Astrocyte of the spinal cord (primary cell): ENCODE data around the gene ARID3C.

Experiments
- DNase-seq: peaks from one replicate; pipeline ENCODE4 v3.0.0; 2011; ENCODE audit warnings: low read depth, low spot score
- H3K4me3 ChIP-seq: 2 replicates; pipeline ENCODE4 v1.5.1; 2011; ENCODE audit warnings: low read depth, mild to moderate bottlenecking, low read length, moderate library complexity
- CTCF ChIP-seq: IDR thresholded peaks from 2 replicates; pipeline ENCODE4 v1.5.1; 2012; ENCODE audit warnings: low read depth, mild to moderate bottlenecking, low read length, inconsistent platforms
- in situ Hi-C: cut with HindIII; loops from 2 replicates; pipeline ENCODE4 v1.10.0; 2017; ENCODE audit warnings: low sequenced_read_pairs

ARID3C gene

GRCh38 chr9:34600908-34601307 is 28.0 kb downstream of the ARID3C start:
- DNase-seq = no peak
- in situ Hi-C loops = no loop called here

GRCh38 chr9:34599546-34599945 is 29.3 kb downstream of the ARID3C start:
- in situ Hi-C loops = no loop called here
- TF ChIP-seq CTCF = no peak
- no peak overlapping the region for H3K4me3 ChIP-seq
- DNase-seq = no peak

More at GRCh38 chr9:34600908-34601307, 28.0 kb downstream of the ARID3C start:
- H3K4me3 ChIP-seq = no peak overlapping the region
- no peak for TF ChIP-seq CTCF

GRCh38 chr9:34594177-34594576 is 34.7 kb downstream of the ARID3C start:
- no peak for TF ChIP-seq CTCF
- in situ Hi-C loops = no loop called here

GRCh38 chr9:34592895-34593601 is 35.8 kb downstream of the ARID3C start:
- TF ChIP-seq CTCF = no peak
- DNase-seq = no peak
- H3K4me3 ChIP-seq = no peak overlapping the region
- in situ Hi-C loops = no loop called here

More at GRCh38 chr9:34594177-34594576, 34.7 kb downstream of the ARID3C start:
- DNase-seq = no peak
- H3K4me3 ChIP-seq = no peak overlapping the region

- no peak overlapping the region for H3K4me3 ChIP-seq
- no peak for DNase-seq
- in situ Hi-C loops = no loop called here
- TF ChIP-seq CTCF = no peak
Observed at GRCh38 chr9:34591917-34592866, 36.7 kb downstream of the ARID3C start.

GRCh38 chr9:34591248-34591916 is 37.5 kb downstream of the ARID3C start:
- no peak overlapping the region for H3K4me3 ChIP-seq
- peak; percentile 87 for TF ChIP-seq CTCF
- in situ Hi-C loops = no loop called here
- DNase-seq = peak; percentile 61
